Sigmoid colon (tissue), 7 donors: Measurements from ENCODE around the gene MTAP. TPM values are rescaled to one million over a fixed set of nuclear protein-coding genes. Genes with fewer than 3 reads are reported as not detected.

Source experiments
- DNase-seq: peaks from one replicate; pipeline ENCODE4 v3.0.0-alpha.2; 2019
- H3K27ac ChIP-seq, 4 donors: fragments of 200-600 bp; sonication (generic); one replicate each; pipeline ENCODE4 v1.5.1; 2016 to 2019; ENCODE audit warnings: mild to moderate bottlenecking in 1 of 4
- H3K27me3 ChIP-seq, 3 donors: fragments of 200-600 bp; sonication (generic); one replicate each; pipeline ENCODE4 v1.5.1; 2019; ENCODE audit warnings: mild to moderate bottlenecking in 1 of 3
- H3K36me3 ChIP-seq, 4 donors: fragments of 200-600 bp; sonication (generic); one replicate each; pipeline ENCODE4 v1.5.1; 2016 to 2019
- H3K4me1 ChIP-seq, 4 donors: fragments of 200-600 bp; sonication (generic); one replicate each; pipeline ENCODE4 v1.5.1; 2017 to 2019
- H3K4me3 ChIP-seq, 4 donors: fragments of 200-600 bp; sonication (generic); one replicate each; pipeline ENCODE4 v1.5.1; 2017 to 2019; ENCODE audit warnings: mild to moderate bottlenecking in 2 of 4, moderate library complexity in 1 of 4
- H3K9me3 ChIP-seq, 4 donors: fragments of 200-600 bp in 3 of 4; sonication (generic) in 3 of 4; one replicate each; pipeline versions ENCODE4 v1.5.1 to v1.6.1; 2013 to 2019
- CTCF ChIP-seq, 4 experiments: fragments of 450-650 bp in 3 of 4; fragments of 200-600 bp in 1 of 4; IDR thresholded peaks; one replicate each; pipeline ENCODE4 v1.5.1; 2016 to 2019; ENCODE audit warnings: antibody characterized with exemption in 4 of 4, mild to moderate bottlenecking in 3 of 4, moderate library complexity in 2 of 4
- EP300 ChIP-seq, 4 donors: sonication (generic); formaldehyde crosslinking; IDR thresholded peaks; one replicate each; pipeline ENCODE4 v1.6.1; 2017; ENCODE audit warnings: antibody characterized with exemption in 4 of 4
- POLR2A ChIP-seq, 2 donors: fragments of 450-650 bp; IDR thresholded peaks; one replicate each; pipeline ENCODE4 v1.6.1; 2016; ENCODE audit warnings: antibody characterized with exemption in 2 of 2, mild to moderate bottlenecking in 2 of 2, moderate library complexity in 2 of 2
- POLR2AphosphoS5 ChIP-seq, 4 donors: sonication (generic); formaldehyde crosslinking; IDR thresholded peaks; one replicate each; pipeline ENCODE4 v1.6.1; 2017; ENCODE audit warnings: antibody characterized with exemption in 4 of 4
- WGBS, 2 donors: extraction: QIAGEN DNeasy Blood & Tissue Kit; methylation state at CpG; one replicate each; pipeline ENCODE4 v1.1.7; 2013; 5-methylcytosine and 5-hydroxymethylcytosine counted together
- intact Hi-C: fragments of 100-400 bp; cut with DNase I; formaldehyde crosslinking; loops from one replicate; pipeline ENCODE4 v1.15.1; 2023
- polyA plus RNA-seq, 3 donors: library from polyadenylated mRNA; stranded (reverse); fragments of 200-250 nt; gene quantifications; one replicate each; pipeline ENCODE4 v1.2.3, GENCODE V29; 2013
- total RNA-seq, 4 donors: library from RNA; depleted of rRNA; stranded (reverse); fragments of >200 nt; gene quantifications; one replicate each; pipeline ENCODE4 v1.1.0, GENCODE V29; 2016
- donor health status: healthy with polysubstance abuse.
- donor health status: Bipolar disorder and iron deficiency.
- donor health status: healthy.

The MTAP gene
- total and polyA plus RNA-seq, 7 donors: 7.6 to 28.5 (median 19.9) TPM

DNA sequence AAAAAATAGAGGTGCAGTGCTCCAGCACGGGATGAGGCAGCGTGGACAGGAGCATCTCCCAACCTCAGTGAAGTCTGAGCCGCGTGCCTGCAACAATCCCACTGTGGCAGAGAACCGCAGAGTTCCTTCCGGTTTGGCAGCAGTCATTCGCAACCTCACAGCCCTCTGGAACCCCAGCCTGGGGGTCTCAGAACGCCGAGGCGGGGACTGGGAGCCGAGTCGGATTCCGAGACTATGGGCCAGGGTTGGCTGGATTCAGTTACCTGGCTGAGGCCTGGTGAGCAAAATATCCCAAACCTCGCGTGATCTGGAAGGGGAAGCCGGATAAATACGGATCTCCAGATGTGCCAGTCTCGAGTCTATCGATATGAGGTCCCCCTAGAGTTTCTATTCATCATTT is 164.7 kb downstream of the MTAP start:
- Histone ChIP-seq H3K9me3 (peaks cover 0 to 2% (median under 1%) of the 10 kb centered on the region in 4 donors), H3K36me3 (no peaks in the 10 kb centered on the region), H3K27ac (no peak overlapping the region), H3K4me3 (no peak overlapping the region), H3K27me3 (peaks cover 66 to 100% (median 94%) of the 10 kb centered on the region in 3 donors), H3K4me1 (peaks cover 0 to 35% (median 27%) of the 10 kb centered on the region in 4 donors)
- TF ChIP-seq POLR2AphosphoS5 (IDR thresholded peaks at IDR 0.05) (no peak), EP300 (IDR thresholded peaks at IDR 0.05) (no peak), CTCF (IDR thresholded peaks at IDR 0.05) (no peak), POLR2A (IDR thresholded peaks at IDR 0.05) (no peak)
- no peak for DNase-seq
- 7 to 22% methylated on average over 19 of the region's 19 CpGs for WGBS, 2 donors
- intact Hi-C loops: no loop called here

GRCh38 chr9:21967702-21968101 is 165.3 kb downstream of the MTAP start:
- Histone ChIP-seq H3K27ac (no peak overlapping the region), H3K4me3 (no peak overlapping the region), H3K36me3 (no peaks in the 10 kb centered on the region), H3K4me1 (peaks cover 0 to 35% (median 27%) of the 10 kb centered on the region in 4 donors), H3K9me3 (peaks cover 0 to 2% (median 0%) of the 10 kb centered on the region in 4 donors), H3K27me3 (peaks cover 71 to 100% (median 95%) of the 10 kb centered on the region in 3 donors)
- no peak for DNase-seq
- TF ChIP-seq EP300 (IDR thresholded peaks at IDR 0.05) (no peak), POLR2A (IDR thresholded peaks at IDR 0.05) (no peak), CTCF (IDR thresholded peaks at IDR 0.05) (no peak), POLR2AphosphoS5 (IDR thresholded peaks at IDR 0.05) (no peak)
- intact Hi-C loops: no loop called here
- WGBS, 2 donors: 18 to 37% methylated on average over 10 of the region's 10 CpGs

- no peak for TF ChIP-seq EP300 (IDR thresholded peaks at IDR 0.05)
- TF ChIP-seq POLR2A (IDR thresholded peaks at IDR 0.05): no peak
- TF ChIP-seq POLR2AphosphoS5 (IDR thresholded peaks at IDR 0.05): peak in 2 of 4 donors; percentile 13 to 15
- Histone ChIP-seq H3K36me3 (no peaks in the 10 kb centered on the region), H3K9me3 (no peaks in the 10 kb centered on the region), H3K4me3 (no peak overlapping the region), H3K27ac (no peak overlapping the region), H3K27me3 (peaks cover 74 to 100% (median 99%) of the 10 kb centered on the region in 3 donors), H3K4me1 (peaks cover 0 to 35% (median 27%) of the 10 kb centered on the region in 4 donors)
- WGBS, 2 donors: 7 to 12% methylated on average over 41 of the region's 41 CpGs
- intact Hi-C loops: no loop called here
- no peak for DNase-seq
These were observed 166.0 kb downstream of the MTAP start for GRCh38 chr9:21968331-21969010.

- Histone ChIP-seq H3K4me1 (peaks cover 0 to 39% (median 30%) of the 10 kb centered on the region in 4 donors), H3K27me3 (peaks cover 79 to 100% (median 100%) of the 10 kb centered on the region in 3 donors), H3K27ac (no peak overlapping the region), H3K36me3 (no peaks in the 10 kb centered on the region), H3K4me3 (no peak overlapping the region), H3K9me3 (no peaks in the 10 kb centered on the region)
- DNase-seq: no peak
- intact Hi-C loops: no loop called here
- 8 to 14% methylated on average over 28 of the region's 28 CpGs for WGBS, 2 donors
- TF ChIP-seq POLR2A (IDR thresholded peaks at IDR 0.05) (no peak), POLR2AphosphoS5 (IDR thresholded peaks at IDR 0.05) (no peak), EP300 (IDR thresholded peaks at IDR 0.05) (no peak)
These were observed 166.8 kb downstream of the MTAP start for GRCh38 chr9:21969011-21969940.

DNA sequence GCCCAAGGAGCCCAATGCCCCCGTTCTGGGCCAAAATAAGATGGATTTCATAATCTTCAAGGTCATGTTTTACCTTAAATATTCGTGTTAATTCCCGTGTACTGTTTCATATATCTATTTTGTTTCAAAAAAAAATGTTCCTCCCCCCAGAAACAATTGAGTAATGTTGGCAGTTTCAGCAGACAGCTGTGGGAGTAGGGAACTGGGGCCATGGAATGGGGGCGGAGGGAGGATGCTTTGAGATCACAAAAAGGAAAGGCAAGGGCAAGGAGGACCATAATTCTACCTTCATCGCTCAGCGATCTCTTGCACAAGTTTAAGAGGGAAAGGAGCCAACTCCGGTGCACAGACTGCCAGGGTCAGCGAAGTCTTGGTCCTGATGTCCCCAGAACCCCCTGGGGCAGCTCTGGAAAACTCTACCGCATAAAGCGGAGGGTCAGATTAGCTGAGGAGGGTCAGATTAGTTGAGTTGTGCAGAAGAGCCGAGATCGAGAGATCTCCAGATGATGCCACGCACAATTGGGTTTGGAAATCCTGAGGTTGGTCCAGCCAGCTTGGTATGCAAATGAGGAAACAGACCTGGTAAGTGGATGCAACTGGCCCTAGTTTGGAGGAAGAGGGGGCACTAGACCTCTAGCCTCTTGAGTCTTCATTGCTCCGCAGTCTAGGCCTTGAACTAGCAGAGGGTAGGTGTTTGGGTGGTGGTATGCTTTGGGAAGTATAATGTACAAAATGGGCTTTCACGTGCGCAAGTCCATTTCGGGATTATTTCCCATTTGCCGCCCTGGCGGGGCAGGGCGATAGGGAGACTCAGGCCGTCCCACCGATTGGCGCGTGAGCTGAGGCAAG is 167.7 kb downstream of the MTAP start:
- H3K27ac ChIP-seq: no peak overlapping the region
- H3K4me3 ChIP-seq: no peak overlapping the region
- intact Hi-C loops: no loop called here
- H3K9me3 ChIP-seq: no peaks in the 10 kb centered on the region
- TF ChIP-seq EP300 (IDR thresholded peaks at IDR 0.05) (no peak), POLR2A (IDR thresholded peaks at IDR 0.05) (no peak), CTCF (IDR thresholded peaks at IDR 0.05) (no peak), POLR2AphosphoS5 (IDR thresholded peaks at IDR 0.05) (no peak)
- peaks cover 0 to 41% (median 35%) of the 10 kb centered on the region in 4 donors for H3K4me1 ChIP-seq
- 16 to 27% methylated on average over 24 of the region's 24 CpGs for WGBS, 2 donors
- peaks cover 81 to 100% (median 100%) of the 10 kb centered on the region in 3 donors for H3K27me3 ChIP-seq
- no peaks in the 10 kb centered on the region for H3K36me3 ChIP-seq
- DNase-seq: no peak
